Raji (cell line): ENCODE data around the gene ZNHIT2.

ENCODE experiments used
- POLR2A ChIP-seq: IDR thresholded peaks from 2 replicates; pipeline ENCODE4 v1.6.1; 2011; ENCODE audit warnings: low read depth, low read length, control low read depth; ENCODE audit not compliant: insufficient read depth

The ZNHIT2 gene

GRCh38 chr11:65117206-65118096 is at the start of gene ZNHIT2:
Gene ZNHIT2, minus strand, starts transcription at chr11:65117701. Its CDS starts 48 bp downstream, at chr11:65117653.
- TF ChIP-seq POLR2A: peak; percentile 81

GRCh38 chr11:65166893-65167292 is 49.4 kb upstream of the ZNHIT2 start:
- TF ChIP-seq POLR2A: no peak

GRCh38 chr11:65165410-65166317 is 48.2 kb upstream of the ZNHIT2 start:
- TF ChIP-seq POLR2A: no peak

- TF ChIP-seq POLR2A: no peak
Measured at GRCh38 chr11:65163684-65164083, 46.2 kb upstream of the ZNHIT2 start.

- no peak for TF ChIP-seq POLR2A
Measured at GRCh38 chr11:65160643-65161042, 43.1 kb upstream of the ZNHIT2 start.

GRCh38 chr11:65159012-65159411 is 41.5 kb upstream of the ZNHIT2 start:
- no peak for TF ChIP-seq POLR2A

- TF ChIP-seq POLR2A: no peak
Measured at GRCh38 chr11:65157336-65157735, 39.8 kb upstream of the ZNHIT2 start.

- no peak for TF ChIP-seq POLR2A
Measured at GRCh38 chr11:65156926-65157325, 39.4 kb upstream of the ZNHIT2 start.

GRCh38 chr11:65156256-65156655 is 38.8 kb upstream of the ZNHIT2 start:
- no peak for TF ChIP-seq POLR2A

GRCh38 chr11:65152122-65152521 is 34.6 kb upstream of the ZNHIT2 start:
- no peak for TF ChIP-seq POLR2A

GRCh38 chr11:65151331-65151899 is 33.9 kb upstream of the ZNHIT2 start:
- TF ChIP-seq POLR2A: no peak

GRCh38 chr11:65150509-65151299 is 33.2 kb upstream of the ZNHIT2 start:
- no peak for TF ChIP-seq POLR2A

GRCh38 chr11:65148657-65149056 is 31.2 kb upstream of the ZNHIT2 start:
- no peak for TF ChIP-seq POLR2A

GRCh38 chr11:65147352-65148075 is 30.0 kb upstream of the ZNHIT2 start:
- TF ChIP-seq POLR2A: no peak
